NCI-H1930 (cell line): ENCODE measurements around the gene IKZF3.
"Not testable (repeated sequence)": the region's sequence is repeated elsewhere in the genome, so short reads cannot be mapped to it uniquely, and the experiment has no call there.

ENCODE experiments used
- DNase-seq, 2 experiments: peaks; one replicate each; lab custom pipeline; 2025; lab: John Stamatoyannopoulos, UW

IKZF3 gene

DNA sequence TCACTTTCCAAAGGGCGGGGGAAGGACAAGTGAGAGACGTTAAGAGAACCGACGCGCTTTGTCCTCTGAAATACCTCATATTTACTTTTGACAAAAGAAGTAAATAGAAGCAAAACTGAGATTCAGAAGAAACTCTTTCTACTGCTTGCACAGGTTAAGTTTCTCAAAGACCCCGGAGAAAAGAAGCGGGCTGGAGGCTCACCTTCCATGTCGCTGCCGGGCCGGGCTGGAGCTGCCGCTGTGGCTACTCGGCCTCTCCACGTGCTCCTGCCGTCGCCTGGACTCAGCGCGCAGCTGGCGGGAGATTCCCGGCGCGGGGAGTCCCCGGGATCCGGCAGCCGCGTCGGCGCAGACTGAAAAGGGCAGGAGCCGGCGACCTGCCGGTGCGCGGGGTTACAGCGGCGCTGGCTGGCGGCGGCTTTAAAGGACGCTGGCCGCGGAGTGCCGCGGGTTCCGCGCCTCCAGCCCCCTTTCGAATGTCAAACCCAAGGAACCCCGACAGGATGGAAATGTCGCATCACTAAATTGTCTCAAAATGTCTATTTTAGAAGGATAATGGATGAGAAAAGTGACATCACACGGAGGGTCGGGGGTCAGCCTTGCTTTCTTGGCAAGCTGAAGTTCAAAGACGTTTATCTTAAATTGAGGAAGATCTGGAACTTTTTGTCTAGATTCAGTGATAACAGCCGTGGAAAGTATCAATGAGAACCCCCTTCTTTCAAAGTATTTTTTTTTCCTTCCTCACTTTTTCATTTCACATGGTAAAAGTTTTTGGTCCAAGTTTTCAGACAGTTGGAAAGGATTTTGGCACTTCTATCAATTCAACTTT lies at the start of gene IKZF3:
Gene IKZF3, minus strand, starts transcription at position 395 of the 829 bp plus-strand sequence. Its CDS starts 186 bp downstream, at position 209.
- peak; percentile 61 to 68 for DNase-seq

DNA sequence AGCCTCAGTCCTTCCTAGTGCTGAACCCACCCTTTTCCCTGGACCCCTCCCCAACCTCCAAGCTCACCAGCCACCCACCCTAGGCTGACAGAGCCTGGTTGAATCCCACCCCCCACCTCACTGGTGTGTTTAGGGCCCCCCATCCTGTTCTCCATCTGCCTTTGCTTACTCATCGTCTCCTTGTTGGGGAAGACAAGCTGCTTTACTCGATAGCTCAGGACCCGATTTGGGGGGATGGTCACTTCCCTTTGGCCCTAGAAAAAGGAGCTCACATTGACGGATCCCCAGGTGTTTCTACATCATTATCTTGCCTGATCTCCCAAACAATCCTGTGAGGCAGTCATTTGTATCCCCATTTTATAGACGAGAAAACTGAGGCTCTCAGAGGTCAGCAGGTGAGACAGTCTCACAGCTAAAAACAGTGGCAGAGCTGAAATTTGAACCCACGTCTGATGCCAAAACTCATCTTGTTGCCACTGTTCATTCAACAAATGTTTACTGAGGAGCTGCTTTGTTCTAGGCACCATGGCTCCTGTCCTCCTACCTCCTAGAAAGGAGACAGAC lies 44.8 kb upstream of the IKZF3 start:
- no peak for DNase-seq

DNA sequence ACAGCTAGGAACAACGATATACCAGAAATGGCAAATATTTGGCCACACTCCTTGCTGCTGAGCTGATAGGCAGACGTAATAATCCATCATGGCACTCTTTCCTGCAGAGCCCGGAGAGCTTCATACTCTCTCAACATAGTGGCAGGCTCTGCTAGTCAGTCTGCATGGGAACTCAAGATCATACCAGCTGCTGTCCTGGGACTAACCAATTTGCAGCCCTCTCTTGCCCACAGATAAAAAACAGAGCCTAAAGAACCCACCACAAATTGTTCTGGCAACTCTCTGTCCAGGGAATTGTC lies 40.8 kb upstream of the IKZF3 start:
- no peak for DNase-seq

DNA sequence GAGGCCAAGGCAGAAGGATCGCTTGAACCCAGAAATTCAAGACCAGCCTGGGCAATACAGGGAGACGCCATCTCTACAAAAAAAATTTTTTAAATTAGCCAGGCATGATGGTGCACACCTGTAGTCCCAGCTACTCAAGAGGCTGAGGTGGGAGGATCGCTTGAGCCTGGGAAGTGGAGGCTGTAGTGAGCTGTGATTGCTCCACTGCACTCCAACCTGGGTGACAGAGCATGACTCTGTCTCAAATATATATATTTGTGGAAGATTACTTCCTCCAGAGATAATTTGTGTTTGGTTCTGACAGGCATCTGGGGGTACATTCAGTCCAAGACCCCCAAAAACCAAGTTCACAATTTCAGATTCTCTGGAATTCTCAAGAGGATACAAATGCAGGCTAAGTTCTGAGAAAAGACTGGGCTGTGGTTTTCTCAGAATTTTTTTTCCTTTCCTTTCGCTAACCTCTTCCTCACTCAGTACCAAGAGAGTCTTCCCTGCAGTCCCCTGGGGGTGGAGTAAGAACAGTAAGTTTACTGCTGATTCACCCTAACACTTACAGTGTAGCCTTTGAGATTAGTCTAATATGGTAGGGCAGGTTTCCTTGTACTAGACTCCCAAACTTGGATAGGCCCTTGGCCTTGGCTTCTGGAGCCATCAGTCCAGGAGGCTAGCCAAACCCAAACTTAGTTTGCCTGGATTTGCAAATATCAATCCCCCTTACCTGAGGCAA lies 39.2 kb upstream of the IKZF3 start:
- no peak for DNase-seq

DNA sequence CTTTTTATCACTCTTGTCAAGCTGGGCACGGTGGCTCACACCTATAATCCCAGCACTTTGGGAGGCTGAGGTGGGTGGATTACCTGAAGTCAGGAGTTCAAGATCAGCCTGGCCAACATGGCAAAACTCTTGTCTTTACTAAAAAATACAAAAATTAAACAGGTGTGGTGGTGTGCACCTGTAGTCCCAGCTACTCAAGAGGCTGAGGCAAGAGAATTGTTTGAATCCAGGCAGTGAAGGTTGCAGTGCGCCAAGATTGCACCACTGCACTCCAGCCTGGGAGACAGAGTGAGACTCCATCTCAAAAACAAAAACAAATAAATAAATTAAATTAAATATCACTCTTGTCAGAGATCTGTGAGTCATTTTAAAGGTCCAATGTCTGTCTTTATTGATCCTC lies 37.9 kb upstream of the IKZF3 start:
- DNase-seq = not testable (repeated sequence)

DNA sequence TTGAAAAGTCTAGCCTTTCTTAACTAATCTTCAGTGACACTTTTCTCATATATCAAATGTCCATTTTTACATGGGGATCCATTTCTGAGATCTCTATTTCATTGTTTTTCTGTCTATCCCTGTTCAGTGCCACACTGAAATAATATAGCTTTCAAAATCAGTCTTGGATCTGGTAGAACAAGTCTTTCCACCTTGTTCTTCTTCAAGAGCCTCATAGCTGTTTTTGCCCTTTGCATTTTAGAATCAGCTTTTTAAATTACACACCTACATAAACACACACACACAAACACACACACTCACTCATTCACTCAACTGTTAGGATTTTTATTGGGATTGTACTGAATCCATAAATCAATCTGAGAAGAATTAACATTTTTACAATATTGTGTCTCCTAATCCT lies 35.1 kb upstream of the IKZF3 start:
- no peak for DNase-seq

DNA sequence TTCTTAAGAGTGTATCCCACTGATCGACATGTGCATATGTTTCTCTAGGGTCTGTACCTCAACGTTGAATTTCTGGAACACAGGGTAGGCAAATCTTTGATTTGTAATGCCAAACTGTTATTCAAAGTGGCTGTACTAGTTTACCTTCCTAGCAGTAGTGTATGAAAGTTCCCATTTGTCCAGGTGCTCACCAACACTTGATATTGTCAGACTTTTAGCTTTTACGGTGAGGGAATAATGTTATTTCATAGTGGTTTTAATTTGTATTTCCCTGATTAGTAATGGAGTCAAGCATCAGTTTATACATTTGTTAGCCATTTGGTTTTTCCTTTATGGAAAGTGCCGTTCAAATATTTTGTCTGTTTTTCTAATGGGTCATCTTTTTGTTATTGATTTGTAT lies 34.0 kb upstream of the IKZF3 start:
- DNase-seq = no peak

DNA sequence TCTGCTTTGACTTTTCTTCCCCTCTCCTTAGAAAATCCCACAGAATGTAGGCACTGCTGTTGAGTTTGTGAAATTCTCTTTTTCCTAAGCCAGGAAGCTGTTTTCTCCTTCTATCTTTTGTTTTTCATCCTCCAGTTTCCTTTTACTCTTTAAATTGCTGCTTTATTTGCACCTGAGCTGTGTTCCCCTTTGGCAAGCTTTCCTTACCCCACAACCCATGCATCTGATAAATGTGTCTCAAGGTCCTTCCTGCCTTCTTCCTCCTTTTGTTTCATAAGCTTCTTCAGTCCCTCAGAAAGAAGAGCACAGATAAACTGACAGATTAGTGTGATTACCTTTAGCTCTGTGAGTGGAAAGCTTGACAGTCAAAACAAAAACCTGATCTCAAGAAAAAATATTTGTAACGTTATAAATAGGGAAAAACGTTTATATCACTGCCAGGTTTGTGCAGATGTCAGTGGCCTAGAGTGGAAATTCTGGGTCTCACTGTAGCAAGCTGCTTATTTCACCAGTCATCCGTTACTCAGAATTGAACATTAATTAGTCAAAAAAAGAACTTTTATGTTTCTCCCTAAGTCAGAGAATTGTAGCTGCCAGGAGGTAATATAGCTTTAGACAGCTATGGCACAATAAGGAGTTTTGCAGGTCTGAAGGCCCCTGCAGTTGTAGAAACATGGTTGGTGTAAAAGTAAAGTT lies 30.7 kb upstream of the IKZF3 start:
- no peak for DNase-seq

DNA sequence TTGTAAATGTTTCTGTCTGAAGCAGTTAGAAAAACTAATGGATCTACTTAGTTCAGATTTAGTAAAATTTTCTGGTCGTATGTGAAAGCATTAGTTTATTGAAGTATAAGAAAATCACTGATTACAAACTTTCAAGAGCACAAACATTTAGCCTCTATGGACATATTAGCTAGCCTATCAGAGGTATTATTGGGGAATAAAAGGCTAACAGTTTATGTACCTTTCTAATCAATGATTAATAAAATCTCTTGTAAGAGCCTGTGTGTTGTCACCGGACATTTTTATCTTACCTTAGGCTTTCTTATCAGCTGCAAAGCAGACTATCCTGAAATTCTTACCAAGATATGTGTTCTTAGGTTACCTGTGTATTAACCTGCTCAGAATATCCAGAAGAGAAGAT lies 25.1 kb upstream of the IKZF3 start:
- DNase-seq = no peak

DNA sequence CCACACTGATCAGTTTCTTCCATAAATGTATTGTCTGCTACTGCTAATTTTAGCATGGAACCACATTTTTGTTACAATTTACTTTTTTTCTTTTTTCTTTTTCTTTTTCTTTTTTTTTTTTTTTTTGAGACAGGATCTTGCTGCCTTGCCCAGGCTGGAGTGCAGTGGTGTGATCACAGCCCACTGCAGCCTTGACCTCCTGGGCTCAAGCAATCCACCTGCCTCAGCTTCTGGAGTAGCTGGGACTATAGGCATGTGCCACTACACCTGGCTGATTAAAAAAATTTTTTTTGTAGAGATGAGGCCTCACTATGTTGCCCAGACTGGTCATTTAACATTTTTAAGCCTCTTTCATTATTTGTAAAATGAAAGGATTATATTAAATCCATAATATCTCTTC lies 23.0 kb upstream of the IKZF3 start:
- DNase-seq = no peak

DNA sequence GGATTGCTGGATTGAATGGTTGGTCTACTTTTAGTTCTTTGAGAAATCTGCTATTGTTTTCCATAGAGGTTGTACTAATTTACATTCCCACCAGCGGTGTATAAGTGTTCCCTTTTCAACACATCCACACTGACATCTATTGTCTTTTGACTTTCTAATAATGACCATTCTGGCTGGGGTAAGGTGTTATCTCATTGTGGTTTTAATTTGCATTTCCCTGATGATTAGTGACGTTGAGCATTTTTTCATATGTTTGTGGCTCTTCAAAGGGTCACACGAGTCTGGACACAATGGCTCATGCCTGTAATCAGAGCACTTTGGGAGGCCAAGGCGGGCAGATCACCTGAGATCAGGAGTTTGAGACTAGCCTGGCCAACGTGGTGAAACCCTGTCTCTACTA lies 22.0 kb upstream of the IKZF3 start:
- not testable (repeated sequence) for DNase-seq

DNA sequence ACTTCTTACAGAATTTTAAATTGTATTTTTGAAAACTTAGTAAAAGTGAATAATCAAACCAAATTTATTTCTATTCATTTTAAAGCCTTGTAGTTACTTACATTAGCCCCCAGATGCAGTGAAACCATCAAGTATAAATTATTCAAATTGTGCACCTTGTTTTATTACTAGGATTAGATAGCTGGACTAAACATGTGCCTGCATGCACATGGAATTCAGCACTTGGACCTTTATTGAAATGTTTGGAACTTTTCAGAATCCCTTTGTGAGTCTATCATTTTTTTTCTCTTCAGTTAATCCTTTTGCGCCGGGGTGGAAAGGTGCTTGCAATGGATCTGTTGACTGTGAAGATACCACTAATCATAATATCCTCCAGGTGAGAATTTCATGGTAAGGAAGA lies 8.6 kb upstream of the IKZF3 start:
- no peak for DNase-seq

DNA sequence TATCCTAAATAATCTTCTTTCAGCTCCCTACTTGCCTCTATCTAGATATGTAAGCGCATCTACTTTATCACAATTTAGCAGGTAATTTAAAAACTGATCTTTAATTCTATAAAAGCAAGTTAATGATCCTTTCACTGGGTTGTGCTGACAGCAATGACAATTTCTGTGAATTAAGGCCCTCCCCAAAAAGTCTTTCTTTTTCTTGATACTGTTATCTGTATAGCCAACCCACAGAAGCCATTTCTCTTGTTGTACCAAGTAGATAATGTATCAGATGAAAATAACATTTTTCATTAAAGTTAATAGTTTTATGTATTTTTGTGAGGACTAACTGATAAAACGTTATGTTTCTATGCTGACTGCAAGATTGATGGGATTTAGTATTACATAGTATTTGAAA lies 7.7 kb upstream of the IKZF3 start:
- no peak for DNase-seq

DNA sequence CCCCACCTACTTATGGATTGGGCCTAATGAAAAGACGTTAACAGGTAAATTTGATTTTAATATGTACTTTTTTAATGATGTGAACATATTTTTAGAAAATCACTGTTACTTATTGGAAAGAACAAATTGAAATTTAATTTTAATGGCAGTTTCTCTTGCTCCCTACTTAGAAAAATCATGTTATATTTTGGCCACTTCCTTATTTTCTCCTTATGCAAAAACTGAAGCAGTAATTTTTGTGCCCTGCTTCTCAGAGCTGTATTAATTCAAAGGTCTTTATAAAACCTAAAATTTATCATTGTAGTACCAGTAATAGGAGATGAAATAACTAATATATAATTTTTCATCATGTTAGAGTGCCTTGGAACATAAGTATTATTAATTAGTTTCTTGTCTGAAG lies 6.7 kb upstream of the IKZF3 start:
- no peak for DNase-seq

DNA sequence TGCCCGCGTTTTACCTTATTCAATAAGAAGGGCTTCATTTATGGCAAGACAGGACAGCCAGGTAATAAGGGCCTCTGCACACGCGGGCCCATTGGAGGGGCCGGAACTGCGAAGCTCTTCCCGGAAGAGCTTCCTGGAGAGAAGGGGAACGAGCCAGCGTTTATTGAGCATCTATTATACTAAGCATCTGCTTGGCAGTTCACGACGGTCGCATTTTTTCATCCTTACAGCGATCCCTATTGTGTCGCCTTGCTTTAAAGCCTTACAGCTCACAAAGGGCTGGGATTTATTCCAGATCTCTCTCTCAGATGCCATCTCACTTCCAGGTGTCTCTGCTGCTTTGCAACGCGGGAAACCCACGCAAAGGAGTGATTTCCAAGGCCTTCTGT lies 4.4 kb upstream of the IKZF3 start:
- DNase-seq = no peak

DNA sequence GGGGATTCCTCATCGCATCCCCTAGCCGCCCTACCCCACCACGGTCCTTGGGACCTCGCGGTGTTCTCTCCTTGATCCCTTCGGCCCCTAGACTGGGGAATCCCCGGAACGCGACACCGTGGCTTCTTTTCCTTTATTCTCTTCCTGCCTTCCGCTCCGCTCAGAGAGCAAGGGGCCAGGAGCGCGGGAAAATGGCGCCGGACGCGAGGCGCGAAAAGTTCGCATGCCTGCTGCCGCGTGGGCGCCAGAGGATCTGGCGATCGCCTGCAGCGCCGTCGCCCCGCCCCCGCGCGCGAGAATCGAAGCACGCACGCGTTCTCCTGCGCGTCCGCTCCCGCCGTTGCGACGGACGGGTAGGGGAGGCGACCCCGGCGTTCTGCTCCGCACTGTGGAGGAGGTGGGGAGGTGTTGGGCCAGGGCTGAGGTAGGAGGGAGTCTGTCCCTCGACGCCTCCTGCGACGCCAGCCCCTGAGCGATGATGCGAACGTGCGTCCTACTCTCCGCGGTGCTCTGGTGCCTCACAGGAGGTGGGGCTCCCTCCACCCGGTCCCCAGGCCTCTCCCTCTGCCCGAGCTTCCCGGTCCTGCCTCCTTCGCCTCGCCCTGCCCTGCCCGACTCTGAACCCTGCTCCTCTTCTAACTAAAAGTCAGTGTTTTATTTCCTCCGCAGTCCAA lies 3.9 kb upstream of the IKZF3 start, which contains the start of gene ZPBP2:
Gene ZPBP2, plus strand, starts transcription at position 323 of the 674 bp plus-strand sequence. Its CDS starts 153 bp downstream, at position 476.
- no peak for DNase-seq

DNA sequence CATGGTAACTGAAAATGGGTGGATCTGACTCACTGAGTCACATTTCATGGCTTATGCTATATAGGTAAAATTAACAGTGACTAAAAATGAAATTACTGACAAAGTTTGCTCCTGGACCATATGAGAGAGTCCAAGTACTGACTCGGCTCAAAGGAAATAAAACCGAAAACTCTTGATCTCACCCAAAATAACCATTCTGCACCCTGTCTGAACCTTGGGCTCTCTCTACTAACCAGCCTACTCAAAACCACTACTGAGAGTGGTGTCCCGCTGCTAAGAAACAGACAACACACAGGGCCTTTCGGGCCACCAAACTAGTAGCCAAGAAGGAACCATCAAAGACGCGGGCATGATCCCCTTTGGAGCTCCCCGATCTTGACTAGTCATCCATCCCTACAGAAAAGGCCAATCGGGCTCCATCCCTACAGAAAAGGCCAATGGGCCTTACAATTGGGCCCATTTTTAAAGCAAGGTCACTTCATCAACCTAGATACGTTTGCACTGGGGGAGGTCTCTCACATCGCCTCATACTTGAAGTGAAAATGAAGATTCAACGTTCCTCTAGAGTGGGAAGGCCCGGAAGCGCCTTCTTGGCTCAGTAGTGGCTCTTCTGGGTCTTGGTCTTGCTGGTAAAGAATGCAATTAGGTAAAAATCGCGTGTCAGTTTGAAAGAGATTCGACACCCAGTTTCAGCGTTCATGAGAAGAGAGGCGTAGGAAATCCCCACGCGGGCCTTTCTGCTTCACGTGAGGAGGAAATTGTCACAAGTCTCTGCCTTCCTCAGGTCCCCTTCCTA lies 3.2 kb upstream of the IKZF3 start:
- no peak for DNase-seq

DNA sequence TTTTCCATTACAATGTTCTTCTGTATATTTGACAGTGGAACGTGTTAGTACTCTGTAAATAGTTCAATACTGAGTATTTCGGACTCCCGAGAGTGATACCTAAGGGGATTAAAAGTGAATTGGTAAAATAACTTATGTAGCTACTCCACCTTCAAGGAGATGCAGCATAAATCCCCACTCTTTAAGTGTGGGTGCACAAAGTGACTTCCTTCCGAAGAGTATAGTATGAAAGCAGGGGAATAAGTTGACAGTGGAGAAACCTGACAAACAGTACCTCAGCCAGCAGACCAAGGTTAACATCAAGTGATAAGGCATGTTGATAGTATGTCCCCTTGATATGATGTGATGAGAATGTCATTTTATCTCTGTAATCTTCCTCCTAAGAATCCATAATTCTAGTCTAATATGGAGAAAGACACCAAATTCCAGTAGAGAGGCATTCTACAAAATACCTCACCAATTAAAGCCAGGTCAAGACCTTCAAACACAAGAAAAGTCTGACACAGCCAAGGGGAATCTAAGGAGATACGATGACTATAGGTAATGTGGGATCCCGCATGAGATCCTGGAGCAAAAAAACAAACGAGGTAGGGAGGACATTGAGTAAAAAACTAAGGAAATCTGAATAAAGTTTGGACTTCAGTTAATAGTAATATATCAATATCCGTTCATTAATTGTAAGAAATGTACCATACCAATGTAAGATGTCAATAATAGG lies 2.1 kb upstream of the IKZF3 start:
- DNase-seq = no peak

DNA sequence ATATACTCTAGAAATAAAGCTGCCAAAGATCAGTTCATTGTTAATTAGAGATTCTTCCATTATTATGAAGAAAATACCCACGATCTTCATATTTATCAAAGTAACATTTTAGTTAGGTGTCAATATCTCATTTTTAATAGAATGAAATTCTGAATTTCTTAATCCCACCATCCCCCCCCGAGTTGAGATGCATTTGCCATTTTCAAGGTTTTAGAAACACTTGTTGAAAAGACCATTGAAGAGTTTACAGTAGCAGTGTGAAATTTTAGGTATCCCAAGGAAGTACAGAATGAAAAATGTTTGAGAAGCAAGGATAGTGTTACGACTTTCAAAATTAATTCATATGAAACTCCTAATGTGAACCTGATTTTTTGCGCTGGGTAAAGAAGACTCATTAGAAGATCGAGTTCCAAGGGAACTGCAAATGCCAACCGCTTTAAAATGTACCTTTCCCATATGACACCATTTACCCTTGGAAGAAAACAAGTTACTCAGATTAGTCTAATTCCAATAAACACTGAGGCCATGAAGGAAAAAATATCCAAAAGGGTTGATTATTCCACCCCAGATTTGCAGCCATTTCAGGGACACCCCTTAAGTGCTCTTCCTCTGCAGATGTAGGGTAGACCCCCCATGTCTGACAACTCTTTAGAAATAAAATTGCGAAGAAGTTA lies 731 bp downstream of the IKZF3 start:
- no peak for DNase-seq

DNA sequence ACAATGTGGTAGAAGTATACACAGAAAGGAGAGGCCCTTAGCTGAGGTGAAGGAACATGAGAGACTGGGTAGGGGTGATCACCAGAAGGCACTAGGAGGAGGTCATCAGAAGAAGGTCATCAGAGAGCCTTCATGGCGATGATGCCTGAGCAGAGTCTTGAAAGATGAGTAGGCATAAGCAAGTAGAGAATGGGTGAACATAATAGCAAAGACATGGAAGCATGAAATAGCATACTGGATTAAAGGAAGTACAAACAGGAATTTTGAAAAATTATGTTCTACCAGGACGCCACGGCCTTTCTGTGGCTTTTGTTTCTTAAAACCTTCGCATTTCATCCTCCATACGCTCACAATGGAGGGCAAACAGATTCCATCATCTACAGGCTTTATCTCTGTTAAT lies 2.9 kb downstream of the IKZF3 start:
- no peak for DNase-seq
